Gastroesophageal sphincter (tissue), 4 donors: ENCODE data around the gene CRKL. TPM values are rescaled to one million over a fixed set of nuclear protein-coding genes. Genes with fewer than 3 reads are reported as not detected.
A peak's percentile ranks its signal among the peaks of the same experiment; 100 is the strongest.

Experiments
- ATAC-seq: fragments of 150-250 bp; one replicate; pipeline ENCODE4 v1.9.1; 2016; ENCODE audit warnings: mild to moderate bottlenecking, moderate library complexity
- H3K27ac ChIP-seq, 4 donors: fragments of 200-600 bp; sonication (generic) in 3 of 4; 1 replicate in 3 of 4; 2 replicates in 1 of 4; pipeline ENCODE4 v1.5.1; 2016 to 2019
- H3K27me3 ChIP-seq: fragments of 200-600 bp; sonication (generic); one replicate; pipeline ENCODE4 v1.5.1; 2019
- H3K36me3 ChIP-seq, 2 donors: fragments of 200-600 bp; sonication (generic); one replicate each; pipeline ENCODE4 v1.5.1; 2019; ENCODE audit warnings: control low read depth in 1 of 2
- H3K4me1 ChIP-seq, 3 donors: fragments of 200-600 bp; sonication (generic); 1 replicate in 2 of 3; 2 replicates in 1 of 3; pipeline ENCODE4 v1.5.1; 2016 to 2019; ENCODE audit warnings: control low read depth in 2 of 3
- H3K4me3 ChIP-seq, 2 donors: fragments of 200-600 bp; sonication (generic); one replicate each; pipeline ENCODE4 v1.5.1; 2019; ENCODE audit warnings: mild to moderate bottlenecking in 1 of 2, moderate library complexity in 1 of 2
- H3K9me3 ChIP-seq, 3 donors: fragments of 200-600 bp; sonication (generic); one replicate each; pipeline ENCODE4 v1.5.1; 2017 to 2019; ENCODE audit warnings: control low read depth in 2 of 3
- EP300 ChIP-seq: sonication (generic); formaldehyde crosslinking; IDR thresholded peaks from one replicate; pipeline ENCODE4 v1.6.1; 2017; ENCODE audit warnings: antibody characterized with exemption, mild to moderate bottlenecking
- POLR2A ChIP-seq, 2 donors: fragments of 450-650 bp; IDR thresholded peaks; one replicate each; pipeline ENCODE4 v1.6.1; 2017; ENCODE audit warnings: antibody characterized with exemption in 2 of 2, mild to moderate bottlenecking in 2 of 2, moderate library complexity in 1 of 2
- POLR2AphosphoS5 ChIP-seq: sonication (generic); formaldehyde crosslinking; IDR thresholded peaks from one replicate; pipeline ENCODE4 v1.6.1; 2017; ENCODE audit warnings: antibody characterized with exemption
- WGBS, 2 donors: methylation state at CpG; one replicate each; pipeline ENCODE4 v1.1.5; 2018; ENCODE audit warnings: low coverage in 1 of 2; 5-methylcytosine and 5-hydroxymethylcytosine counted together
- total RNA-seq, 4 donors: library from RNA; depleted of rRNA; stranded (reverse); fragments of >200 nt; gene quantifications; one replicate each; pipeline ENCODE4 v1.1.0, GENCODE V29; 2016
- TF ChIP-seq, protein P1 (sequence below), 4 experiments: fragments of 200-600 bp in 2 of 4; fragments of 450-650 bp in 2 of 4; sonication (generic) in 1 of 4; IDR thresholded peaks; one replicate each; pipeline ENCODE4 v1.5.1; 2017 to 2019; ENCODE audit warnings: antibody characterized with exemption in 4 of 4, mild to moderate bottlenecking in 2 of 4, moderate library complexity in 2 of 4

The CRKL gene
- total RNA-seq, 4 donors from 2014 or later: 42.5 to 55.8 (median 46.0) TPM

DNA sequence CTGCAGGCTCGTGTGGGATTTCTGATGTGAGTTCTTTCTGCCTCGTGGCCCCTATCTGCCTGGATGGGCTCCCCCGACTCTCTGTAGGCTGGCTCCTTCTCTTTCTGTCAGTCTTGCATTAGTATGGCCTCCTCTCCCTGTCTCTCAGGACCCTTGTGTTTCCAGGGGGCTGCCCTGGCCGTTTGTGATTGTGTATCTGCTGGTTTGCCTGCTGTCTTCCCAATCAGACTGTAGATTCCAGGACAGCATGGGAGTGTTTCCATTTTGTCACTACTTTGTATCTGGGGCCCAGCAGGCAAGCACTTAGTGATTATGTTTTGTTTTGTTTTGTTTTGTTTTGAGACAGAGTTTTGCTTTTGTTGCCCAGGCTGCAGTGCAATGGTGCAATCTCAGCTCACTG is 32.8 kb upstream of the CRKL start:
- Histone ChIP-seq H3K27me3 (no peaks in the 10 kb centered on the region), H3K9me3 (no peaks in the 10 kb centered on the region), H3K4me3 (no peak overlapping the region), H3K4me1 (peaks cover 0 to 10% (median 0%) of the 10 kb centered on the region in 3 donors), H3K27ac (no peak overlapping the region), H3K36me3 (peaks cover 0 to 88% of the 10 kb centered on the region in 2 donors)
- ATAC-seq: no peak
- TF ChIP-seq EP300: no peak
- TF ChIP-seq, protein P1, sequence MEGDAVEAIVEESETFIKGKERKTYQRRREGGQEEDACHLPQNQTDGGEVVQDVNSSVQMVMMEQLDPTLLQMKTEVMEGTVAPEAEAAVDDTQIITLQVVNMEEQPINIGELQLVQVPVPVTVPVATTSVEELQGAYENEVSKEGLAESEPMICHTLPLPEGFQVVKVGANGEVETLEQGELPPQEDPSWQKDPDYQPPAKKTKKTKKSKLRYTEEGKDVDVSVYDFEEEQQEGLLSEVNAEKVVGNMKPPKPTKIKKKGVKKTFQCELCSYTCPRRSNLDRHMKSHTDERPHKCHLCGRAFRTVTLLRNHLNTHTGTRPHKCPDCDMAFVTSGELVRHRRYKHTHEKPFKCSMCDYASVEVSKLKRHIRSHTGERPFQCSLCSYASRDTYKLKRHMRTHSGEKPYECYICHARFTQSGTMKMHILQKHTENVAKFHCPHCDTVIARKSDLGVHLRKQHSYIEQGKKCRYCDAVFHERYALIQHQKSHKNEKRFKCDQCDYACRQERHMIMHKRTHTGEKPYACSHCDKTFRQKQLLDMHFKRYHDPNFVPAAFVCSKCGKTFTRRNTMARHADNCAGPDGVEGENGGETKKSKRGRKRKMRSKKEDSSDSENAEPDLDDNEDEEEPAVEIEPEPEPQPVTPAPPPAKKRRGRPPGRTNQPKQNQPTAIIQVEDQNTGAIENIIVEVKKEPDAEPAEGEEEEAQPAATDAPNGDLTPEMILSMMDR (IDR thresholded peaks at IDR 0.05): no peak
- TF ChIP-seq POLR2A (IDR thresholded peaks at IDR 0.05): no peak
- TF ChIP-seq POLR2AphosphoS5: no peak
- WGBS, 2 donors: 58 to 70% methylated on average over 4 of the region's 4 CpGs

DNA sequence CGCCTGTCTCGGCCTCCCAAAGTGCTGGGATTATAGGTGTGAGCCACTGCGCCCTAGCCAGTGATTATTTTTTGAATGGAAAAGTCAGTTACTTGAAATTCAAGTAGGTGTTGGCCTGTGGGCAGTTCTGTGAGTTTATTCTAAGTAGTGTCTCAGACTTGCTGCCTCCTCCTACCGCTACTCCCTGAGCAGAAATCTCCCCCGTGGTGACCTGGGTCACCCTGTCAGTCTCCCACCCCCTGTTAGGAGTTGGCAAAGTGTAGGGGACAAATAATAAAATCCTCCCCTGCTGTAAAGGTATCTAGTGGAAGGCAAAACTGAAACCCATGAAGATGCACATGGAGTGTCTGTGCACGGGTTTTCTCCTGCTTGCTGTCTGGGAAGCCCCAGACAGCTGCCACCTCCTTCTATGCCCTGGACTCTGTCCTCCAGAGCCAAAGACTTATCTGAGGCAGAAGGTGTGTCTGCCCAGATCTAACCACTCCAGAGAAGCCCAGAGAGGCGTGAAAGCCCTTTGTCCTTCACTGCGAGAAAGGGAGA is 32.1 kb upstream of the CRKL start:
- H3K36me3 ChIP-seq: peaks cover 0 to 92% of the 10 kb centered on the region in 2 donors
- H3K9me3 ChIP-seq: no peaks in the 10 kb centered on the region
- H3K4me1 ChIP-seq: peaks cover 0 to 10% (median 0%) of the 10 kb centered on the region in 3 donors
- no peaks in the 10 kb centered on the region for H3K27me3 ChIP-seq
- no peak overlapping the region for H3K4me3 ChIP-seq
- TF ChIP-seq POLR2AphosphoS5 (no peak), EP300 (no peak), POLR2A (IDR thresholded peaks at IDR 0.05) (no peak)
- TF ChIP-seq, protein P1 (IDR thresholded peaks at IDR 0.05): no peak
- ATAC-seq: no peak
- 60 to 66% methylated on average over 1 to 8 of the region's 8 CpGs for WGBS, 2 donors
- peak overlapping the region in 1 of 4 donors; percentile 38 for H3K27ac ChIP-seq

DNA sequence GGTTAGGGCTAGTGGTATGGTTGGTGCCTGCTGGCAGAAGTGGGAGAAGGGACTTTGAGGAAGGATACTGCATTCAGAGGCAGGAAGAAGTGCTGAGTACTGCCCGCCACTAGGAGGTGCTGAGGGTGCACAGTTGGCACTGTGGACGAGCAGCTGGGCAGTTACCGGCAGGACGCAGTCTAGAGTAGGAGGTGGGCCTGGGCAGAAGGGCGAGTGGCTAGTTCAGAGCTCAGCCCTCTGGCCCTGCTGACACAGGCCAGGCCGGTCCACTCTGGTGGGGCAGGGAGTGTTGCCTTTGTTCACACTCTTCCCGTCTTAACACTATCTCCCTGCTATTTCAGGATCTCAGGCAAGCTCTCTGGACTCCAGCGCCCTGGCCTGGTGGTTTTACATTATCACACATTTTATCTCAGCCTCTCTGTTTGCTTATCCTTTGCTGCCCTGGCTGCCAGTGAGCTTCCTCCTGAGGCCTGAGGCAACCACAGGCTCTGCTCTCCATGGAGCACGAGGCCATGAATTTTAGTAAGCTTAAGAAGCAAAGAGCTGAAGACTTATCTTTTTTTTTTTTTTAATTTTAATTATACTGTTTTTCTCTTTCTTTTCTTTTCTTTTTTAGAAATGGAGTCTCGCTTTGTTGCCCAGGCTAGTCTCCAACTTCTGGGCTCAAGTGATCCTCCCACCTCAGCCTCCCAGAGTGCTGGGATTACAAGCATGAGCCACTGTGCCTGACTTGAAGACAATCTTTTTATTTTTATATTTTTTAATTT is 31.5 kb upstream of the CRKL start:
- TF ChIP-seq POLR2AphosphoS5: no peak
- TF ChIP-seq EP300: no peak
- TF ChIP-seq POLR2A (IDR thresholded peaks at IDR 0.05): no peak
- TF ChIP-seq, protein P1 (IDR thresholded peaks at IDR 0.05): peak in 3 of 4 experiments; percentile 88 to 94 (median 90)
- no peak overlapping the region for H3K4me3 ChIP-seq
- ATAC-seq: peak; percentile 97
- peaks cover 0 to 10% (median 0%) of the 10 kb centered on the region in 3 donors for H3K4me1 ChIP-seq
- peaks cover 0 to 88% of the 10 kb centered on the region in 2 donors for H3K36me3 ChIP-seq
- H3K27me3 ChIP-seq: no peaks in the 10 kb centered on the region
- WGBS, 2 donors: 28 to 30% methylated on average over 3 to 9 of the region's 10 CpGs
- peak overlapping the region in 3 of 4 donors; percentile 38 to 67 (median 64) for H3K27ac ChIP-seq
- no peaks in the 10 kb centered on the region for H3K9me3 ChIP-seq

DNA sequence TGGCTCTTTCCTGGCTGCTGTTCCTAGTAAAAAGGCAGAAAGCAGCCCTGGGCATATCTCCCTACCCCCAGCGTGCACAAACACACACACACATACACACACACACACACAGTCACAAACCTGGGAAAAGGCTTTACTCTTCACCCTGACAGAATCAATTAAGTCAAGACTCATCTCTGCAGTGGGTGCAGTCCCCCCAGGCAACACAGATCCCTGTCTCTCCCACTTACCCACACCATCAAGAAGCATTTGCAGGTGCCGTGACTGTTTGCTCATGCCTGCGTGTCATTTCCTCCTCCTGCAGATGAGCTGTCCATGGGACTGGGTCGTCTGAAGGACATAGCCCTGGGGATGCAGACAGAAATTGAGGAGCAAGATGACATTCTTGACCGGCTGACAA is 29.8 kb upstream of the CRKL start:
- WGBS, 2 donors: 86 to 87% methylated on average over 1 to 3 of the region's 5 CpGs
- no peak for TF ChIP-seq EP300
- TF ChIP-seq POLR2A (IDR thresholded peaks at IDR 0.05): no peak
- no peak for TF ChIP-seq POLR2AphosphoS5
- TF ChIP-seq, protein P1 (IDR thresholded peaks at IDR 0.05): no peak
- H3K9me3 ChIP-seq: no peaks in the 10 kb centered on the region
- H3K4me1 ChIP-seq: peaks cover 0 to 10% (median 0%) of the 10 kb centered on the region in 3 donors
- H3K4me3 ChIP-seq: no peak overlapping the region
- H3K27ac ChIP-seq: no peak overlapping the region
- ATAC-seq: no peak
- H3K27me3 ChIP-seq: no peaks in the 10 kb centered on the region
- H3K36me3 ChIP-seq: peaks cover 0 to 72% of the 10 kb centered on the region in 2 donors
